Activated CD4-positive, alpha-beta T cell treated with anti-CD3 and anti-CD28 coated beads for 4 hours (primary cell): ENCODE results near the gene ATP5F1E.

Experiments
- DNase-seq, 2 donors: peaks; one replicate each; pipeline ENCODE4 v3.0.0-alpha.2; 2020

Gene ATP5F1E

GRCh38 chr20:59004763-59005522 lies 27.2 kb downstream of the ATP5F1E start:
- DNase-seq: peak; percentile 22 to 23

- DNase-seq: peak; percentile 56 to 58
These were observed 27.7 kb downstream of the ATP5F1E start for GRCh38 chr20:59004493-59004762.

DNA sequence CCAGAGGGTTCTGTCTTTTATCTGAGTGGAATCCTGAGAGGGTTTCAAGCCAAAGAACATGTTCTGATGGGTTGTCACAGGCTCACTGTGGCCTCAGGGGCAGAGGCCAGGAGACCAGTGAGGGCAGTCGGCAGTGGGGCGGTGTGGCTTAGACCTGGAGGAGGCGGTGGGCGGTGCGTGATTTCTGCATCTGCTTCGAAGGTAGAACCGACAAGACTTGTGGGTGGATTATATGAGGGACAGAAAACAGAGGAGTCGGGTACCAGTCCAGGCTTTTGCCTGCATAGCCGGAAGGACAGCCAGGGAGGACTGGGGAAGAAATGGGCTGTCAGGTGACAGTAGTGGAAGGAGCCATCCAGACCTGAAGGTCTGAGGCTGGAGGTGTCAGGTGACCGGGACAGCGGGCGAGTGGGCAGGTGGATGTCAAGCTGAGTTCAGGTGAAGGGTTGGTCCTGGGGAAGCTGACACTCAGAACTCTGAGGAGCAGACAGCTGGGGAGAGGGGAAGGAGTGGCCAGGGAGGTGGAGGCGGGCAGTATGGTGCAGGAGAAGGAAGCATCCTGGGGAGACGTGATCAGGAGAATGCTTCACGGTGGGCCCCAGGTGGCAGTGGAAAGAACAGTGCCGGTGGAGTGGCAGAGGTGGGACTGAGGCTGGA lies 28.2 kb downstream of the ATP5F1E start:
- no peak for DNase-seq

GRCh38 chr20:59002874-59003399 lies 29.2 kb downstream of the ATP5F1E start:
- DNase-seq: no peak

GRCh38 chr20:59002388-59002787 lies 29.7 kb downstream of the ATP5F1E start:
- DNase-seq: no peak

- DNase-seq: no peak
These were observed 30.5 kb downstream of the ATP5F1E start for GRCh38 chr20:59001449-59002171.

GRCh38 chr20:59001068-59001448 lies 31.1 kb downstream of the ATP5F1E start:
- no peak for DNase-seq

DNA sequence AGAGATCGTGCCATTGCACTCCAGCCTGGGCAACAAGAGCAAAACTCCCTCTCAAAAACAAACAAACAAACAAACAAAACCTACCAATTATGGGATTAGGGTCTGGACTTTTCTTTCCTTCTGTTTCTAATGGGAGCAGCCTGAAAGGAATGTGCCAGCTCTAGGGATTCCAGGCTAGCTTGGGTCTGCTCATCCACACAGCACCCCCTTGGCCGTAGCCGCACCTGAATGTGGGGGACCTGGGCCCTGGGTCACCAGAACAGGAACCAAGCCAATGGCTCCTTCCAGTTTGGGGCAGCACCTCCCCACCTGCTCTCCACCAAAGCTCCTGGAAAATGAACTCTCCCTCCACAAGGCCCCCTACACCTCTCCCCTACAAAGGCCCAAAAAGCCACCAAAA lies 31.8 kb downstream of the ATP5F1E start:
- DNase-seq: no peak

- DNase-seq: no peak
These were observed 33.5 kb downstream of the ATP5F1E start for GRCh38 chr20:58998656-58999055.

GRCh38 chr20:58997141-58997770 lies 34.9 kb downstream of the ATP5F1E start:
- DNase-seq: no peak

GRCh38 chr20:58996226-58996611 lies 35.9 kb downstream of the ATP5F1E start:
- no peak for DNase-seq

DNA sequence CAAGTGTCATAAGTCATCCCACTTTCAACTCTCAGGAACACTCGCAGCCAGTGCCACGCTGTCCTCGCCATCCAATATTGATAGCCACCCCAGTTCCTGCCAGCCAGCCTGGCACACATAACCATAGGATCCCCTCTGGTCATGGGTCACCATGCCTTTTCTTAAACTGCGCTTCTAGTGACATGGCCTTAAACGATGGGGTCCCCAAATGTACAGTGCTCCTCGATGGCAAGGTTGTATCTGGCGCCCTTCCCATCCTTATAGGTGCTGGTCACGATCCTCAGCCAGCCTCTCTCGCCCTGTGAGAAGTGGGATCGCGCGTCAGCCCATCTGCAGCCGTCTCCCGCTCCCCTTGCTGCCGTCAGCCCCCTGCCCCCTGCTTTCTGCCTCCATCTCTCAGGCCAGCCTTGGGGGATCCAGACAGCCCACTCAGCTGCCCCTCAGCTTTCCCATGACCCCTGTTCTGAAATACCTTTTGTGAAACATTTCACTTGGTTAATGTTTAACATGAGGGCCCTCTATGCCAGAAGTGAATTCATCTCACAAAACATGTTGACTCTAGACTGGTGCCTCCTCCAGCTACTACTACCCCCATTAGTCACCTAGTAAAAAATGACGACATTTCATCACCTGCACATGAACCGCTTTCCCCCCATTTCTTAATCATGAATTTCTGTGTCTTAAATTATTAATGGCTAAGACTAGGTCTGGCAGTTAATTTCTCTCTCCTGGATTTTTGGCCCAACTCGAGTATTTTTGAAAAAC lies 36.5 kb downstream of the ATP5F1E start:
- no peak for DNase-seq

DNA sequence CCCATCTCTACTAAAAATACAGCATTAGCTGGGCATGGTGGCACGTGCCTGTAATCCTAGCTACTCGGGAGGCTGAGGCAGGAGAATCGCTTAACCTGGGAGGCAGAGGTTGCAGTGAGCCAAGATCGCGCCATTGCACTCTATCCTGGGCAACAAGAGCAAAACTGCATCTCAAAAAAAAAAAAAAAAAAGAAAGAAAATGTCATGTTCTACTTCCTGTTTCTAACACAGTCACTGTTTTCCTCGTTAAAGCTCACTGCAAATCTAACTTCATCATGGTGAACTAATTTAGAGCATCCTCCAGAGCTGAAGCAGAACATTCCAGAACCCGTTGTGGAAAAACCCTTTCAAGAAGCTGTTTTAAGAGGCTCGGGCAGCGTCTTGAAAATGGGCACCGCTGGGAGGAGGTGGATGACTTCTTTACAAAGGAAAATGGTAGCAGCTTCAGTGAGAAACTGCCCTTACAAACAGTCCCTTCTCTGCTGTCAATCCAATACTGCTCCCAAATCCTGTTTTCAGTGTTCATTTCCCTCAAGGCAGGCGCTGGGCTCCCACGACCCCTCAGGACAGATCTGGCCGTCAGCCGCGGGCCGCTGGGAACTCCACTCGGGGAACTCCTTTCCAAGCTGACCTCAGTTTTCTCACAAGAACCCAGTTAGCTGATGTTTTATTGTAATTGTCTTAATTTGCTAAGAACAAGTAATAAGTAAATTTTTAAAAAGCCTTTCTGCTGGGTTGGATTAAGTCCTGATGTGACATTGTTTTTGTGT lies 37.6 kb downstream of the ATP5F1E start:
- no peak for DNase-seq

GRCh38 chr20:58993332-58994248 lies 38.5 kb downstream of the ATP5F1E start:
- no peak for DNase-seq

GRCh38 chr20:58992911-58993310 lies 39.2 kb downstream of the ATP5F1E start:
- no peak for DNase-seq

DNA sequence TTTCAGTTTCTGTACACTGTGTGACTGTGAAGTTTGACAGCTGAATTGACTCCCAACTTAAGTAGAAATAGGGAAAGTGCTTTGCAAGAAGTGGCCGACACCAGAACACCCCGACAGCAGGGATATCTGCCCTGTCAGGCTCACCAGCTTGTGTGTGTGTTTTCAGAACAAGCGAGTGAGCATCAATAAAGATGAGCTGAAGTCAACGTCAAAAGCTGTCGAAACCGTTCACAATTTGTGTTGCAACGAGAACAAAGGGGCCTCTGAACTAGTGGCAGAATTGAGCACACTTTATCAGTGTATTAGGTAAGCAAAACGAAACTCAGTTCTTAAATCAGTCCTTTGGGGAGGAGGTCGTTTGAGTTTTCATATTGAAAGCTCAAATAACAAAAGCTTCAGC lies 40.4 kb downstream of the ATP5F1E start:
- no peak for DNase-seq

DNA sequence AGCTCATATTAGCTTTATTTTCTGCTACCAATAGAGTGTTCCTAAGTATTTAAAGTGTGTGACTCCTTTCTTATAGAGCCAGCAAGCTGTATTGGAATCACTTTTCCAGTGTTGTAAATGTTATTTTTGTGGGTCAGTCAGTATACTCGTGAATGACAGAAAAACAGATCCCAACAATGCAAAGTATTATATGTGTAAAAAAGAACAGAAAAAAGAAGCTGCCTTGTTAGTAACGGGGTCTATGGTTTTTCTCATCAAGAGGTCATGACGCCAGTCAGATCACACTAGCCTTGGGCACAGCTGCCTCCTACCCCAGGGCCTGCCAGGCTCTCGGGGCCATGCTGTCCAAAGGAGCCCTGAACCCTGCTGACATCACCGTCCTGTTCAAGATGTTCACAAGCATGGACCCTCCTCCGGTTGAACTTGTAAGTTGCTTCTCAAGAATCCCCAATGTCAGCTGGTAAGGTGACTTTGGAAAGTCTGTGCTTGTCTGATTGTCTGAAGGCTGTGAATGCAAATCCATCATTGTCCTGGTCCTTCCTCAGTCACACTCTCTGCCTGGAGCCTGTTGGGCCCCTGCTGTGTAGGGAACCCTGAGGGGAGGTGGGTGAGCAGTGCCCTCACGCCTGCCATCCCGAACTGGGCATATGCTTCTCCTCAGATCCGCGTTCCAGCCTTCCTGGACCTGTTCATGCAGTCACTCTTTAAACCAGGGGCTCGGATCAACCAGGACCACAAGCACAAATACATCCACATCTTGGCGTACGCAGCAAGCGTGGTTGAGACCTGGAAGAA lies 41.3 kb downstream of the ATP5F1E start:
- DNase-seq: no peak

GRCh38 chr20:58989196-58989595 lies 42.9 kb downstream of the ATP5F1E start:
- no peak for DNase-seq

DNA sequence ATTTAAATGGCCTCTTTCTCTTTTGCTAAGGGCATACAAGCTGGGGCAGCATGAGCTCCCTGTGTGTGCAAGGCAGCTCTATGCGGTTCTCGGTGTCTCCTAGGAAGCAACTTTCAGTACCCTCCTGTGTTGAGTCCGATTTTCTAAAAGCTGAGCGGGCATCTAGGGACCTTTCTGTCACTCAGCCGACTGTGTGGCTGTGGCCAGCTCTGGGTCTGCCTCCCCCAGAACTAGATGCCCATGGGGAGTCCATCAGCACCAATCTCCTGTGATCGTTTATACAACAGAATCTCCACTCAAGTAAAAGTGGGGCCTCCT lies 43.6 kb downstream of the ATP5F1E start:
- no peak for DNase-seq
